GM12891 (cell line): ENCODE results near the gene ADIPOR2.

ENCODE experiments used
- DNase-seq: peaks from one replicate; pipeline ENCODE4 v3.0.0; 2011; ENCODE audit warnings: low spot score; ENCODE audit not compliant: insufficient read length
- FAIRE-seq: peaks from 2 replicates; lab custom pipeline; 2011; peaks lifted over from hg19 to GRCh38; lab: Jason Lieb, UNC
- PAX5 ChIP-seq: IDR thresholded peaks from 2 replicates; pipeline ENCODE4 v1.6.1; 2011; ENCODE audit warnings: low read length, moderate library complexity, mild to moderate bottlenecking; ENCODE audit not compliant: insufficient read depth, severe bottlenecking
- POLR2A ChIP-seq: IDR thresholded peaks from 2 replicates; pipeline ENCODE4 v1.6.1; 2011; ENCODE audit warnings: low read depth, low read length, control low read depth
- POLR2AphosphoS5 ChIP-seq: IDR thresholded peaks from 2 replicates; pipeline ENCODE4 v1.6.1; 2011; ENCODE audit warnings: low read depth, low read length, control low read depth
- POU2F2 ChIP-seq: IDR thresholded peaks from 2 replicates; pipeline ENCODE4 v1.6.1; 2011; ENCODE audit warnings: low read depth, mild to moderate bottlenecking, control low read depth, low read length, moderate library complexity
- SPI1 ChIP-seq: IDR thresholded peaks from 2 replicates; pipeline ENCODE4 v1.6.1; 2011; ENCODE audit warnings: low read depth, low read length, control low read depth
- TAF1 ChIP-seq: IDR thresholded peaks from 2 replicates; pipeline ENCODE4 v1.6.1; 2011; ENCODE audit warnings: low read depth, low read length, control low read depth

Gene ADIPOR2

DNA sequence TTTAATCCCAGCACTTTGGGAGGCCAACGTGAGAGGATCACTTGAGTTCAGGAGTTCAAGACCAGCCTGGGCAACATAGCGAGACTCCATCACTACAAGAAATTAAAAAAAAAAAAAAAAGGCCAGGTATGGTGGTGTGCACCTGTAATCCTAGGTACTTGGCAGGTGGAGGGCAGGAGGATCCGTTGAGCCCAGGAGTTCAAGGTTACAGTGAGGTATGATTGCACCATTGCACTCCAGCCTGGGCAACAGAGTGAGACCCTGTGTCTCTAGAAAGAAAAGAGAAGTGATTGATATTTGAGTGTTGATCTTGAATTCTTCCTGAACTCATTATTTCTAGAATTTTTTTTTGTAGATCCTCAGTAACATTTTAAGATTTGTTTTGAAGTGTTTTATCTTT lies 59.4 kb downstream of the ADIPOR2 start:
- DNase-seq, result no peak
- FAIRE-seq, result no peak
- no peak for TF ChIP-seq SPI1
- TF ChIP-seq POU2F2, result no peak
- TF ChIP-seq POLR2AphosphoS5, result no peak
- TF ChIP-seq PAX5, result no peak

DNA sequence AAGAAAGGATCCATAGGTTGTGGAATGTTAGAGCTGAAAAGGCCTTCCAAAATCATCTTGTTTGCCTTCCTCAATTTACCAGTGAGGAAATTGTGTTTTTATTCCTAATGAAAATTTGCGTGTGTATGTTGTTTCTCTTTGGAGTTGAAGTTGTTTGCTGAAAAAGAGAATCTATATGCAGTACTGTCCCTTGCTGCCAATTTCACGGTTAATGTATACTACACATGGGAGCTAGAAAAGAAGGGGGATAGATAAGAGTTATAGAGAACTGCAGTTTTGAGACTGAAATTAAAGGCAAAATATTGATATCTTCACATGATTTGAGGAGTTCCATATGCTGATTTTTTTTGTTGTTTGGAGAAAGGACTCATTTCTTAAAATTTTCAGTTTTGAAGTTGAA lies 67.5 kb downstream of the ADIPOR2 start:
- FAIRE-seq (no peak), DNase-seq (no peak)
- TF ChIP-seq POLR2AphosphoS5, result no peak
- TF ChIP-seq PAX5, result no peak
- TF ChIP-seq SPI1, result no peak
- TF ChIP-seq POLR2A, result no peak
- no peak for TF ChIP-seq POU2F2
- TF ChIP-seq TAF1, result no peak

GRCh38 chr12:1758887-1759286 lies 68.0 kb downstream of the ADIPOR2 start:
- DNase-seq (no peak), FAIRE-seq (no peak)
- no peak for TF ChIP-seq POLR2A
- no peak for TF ChIP-seq POLR2AphosphoS5
- TF ChIP-seq SPI1, result no peak
- no peak for TF ChIP-seq TAF1
- TF ChIP-seq PAX5, result no peak
- no peak for TF ChIP-seq POU2F2

DNA sequence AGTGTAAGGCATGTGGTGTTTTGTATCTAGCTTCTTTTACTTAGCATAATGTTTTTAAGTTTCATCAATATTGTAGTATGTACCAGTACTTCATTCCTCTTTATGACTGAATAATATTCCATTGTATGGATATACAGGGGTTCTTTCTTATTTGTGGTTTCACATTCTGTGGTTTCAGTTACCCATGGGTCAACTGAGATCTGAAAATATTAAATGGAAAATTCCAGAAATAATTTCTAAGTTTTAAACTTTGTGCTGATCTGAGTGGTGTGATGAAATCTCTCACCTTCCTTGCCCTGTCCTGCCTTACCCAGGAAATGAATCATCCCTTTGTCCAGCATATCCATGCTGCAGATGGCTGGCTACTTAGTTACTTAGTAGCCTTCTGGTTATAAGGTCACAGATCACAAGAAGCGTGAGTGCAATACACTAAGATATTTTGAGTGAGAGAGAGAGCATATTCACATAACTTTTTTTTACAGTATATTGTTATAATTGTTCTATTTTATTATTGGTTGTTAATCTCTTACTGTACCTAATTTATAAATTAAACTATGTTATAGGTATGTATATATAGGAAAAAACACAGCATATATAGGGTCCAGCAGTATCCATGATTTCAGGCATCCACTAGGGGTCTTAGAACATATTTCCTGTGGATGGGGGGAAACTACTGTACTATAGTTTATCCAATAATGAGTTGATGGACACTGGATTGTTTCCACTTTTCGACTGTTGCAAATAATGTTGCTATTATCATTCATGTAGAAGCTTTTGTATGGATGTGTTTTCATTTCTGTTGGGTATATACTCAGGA lies 69.9 kb downstream of the ADIPOR2 start:
- TF ChIP-seq TAF1, result no peak
- TF ChIP-seq POLR2AphosphoS5, result no peak
- no peak for TF ChIP-seq SPI1
- TF ChIP-seq PAX5, result no peak
- no peak for TF ChIP-seq POLR2A
- no peak for TF ChIP-seq POU2F2
- DNase-seq, result no peak
- no peak for FAIRE-seq

DNA sequence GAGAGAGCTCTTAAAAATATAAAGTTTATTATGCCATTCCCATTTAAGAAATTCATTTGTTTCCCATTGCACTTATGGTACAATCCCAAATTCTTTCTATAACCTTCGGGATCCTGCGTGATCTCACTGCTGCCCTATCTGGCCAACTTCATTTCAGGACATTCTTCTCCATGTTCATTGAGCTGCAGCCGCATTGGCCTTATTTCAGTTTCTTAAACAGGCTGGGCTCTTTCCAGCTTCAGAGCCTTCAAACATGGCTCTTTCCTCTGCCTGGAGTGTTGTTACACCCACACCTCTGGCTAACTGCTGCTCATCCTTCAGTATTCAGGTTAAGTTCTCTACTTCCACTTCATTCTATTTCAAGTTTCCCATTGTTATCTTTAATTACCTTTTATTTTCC lies 71.0 kb downstream of the ADIPOR2 start:
- TF ChIP-seq SPI1 (no peak), POU2F2 (no peak), PAX5 (no peak), POLR2A (no peak), POLR2AphosphoS5 (no peak), TAF1 (no peak)
- DNase-seq (no peak), FAIRE-seq (no peak)

DNA sequence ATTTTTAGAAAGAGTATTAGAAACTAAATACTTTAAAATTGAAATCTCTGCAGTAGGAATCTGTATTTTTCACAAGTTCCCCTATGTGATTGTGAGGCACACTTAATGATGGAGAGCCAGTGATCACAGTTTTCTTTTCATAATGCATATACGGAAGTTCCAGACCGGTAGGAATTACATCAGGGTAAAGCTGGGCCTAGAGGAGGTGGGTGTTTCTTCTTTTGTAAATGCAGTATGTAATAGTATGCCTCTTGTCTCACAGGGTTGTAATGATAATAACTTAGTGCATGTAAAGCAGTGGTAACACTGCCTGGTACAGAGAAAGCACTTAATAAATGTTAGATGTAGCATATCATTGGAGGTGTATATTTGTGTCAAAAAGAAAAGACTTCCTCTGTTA lies 72.3 kb downstream of the ADIPOR2 start:
- DNase-seq (no peak), FAIRE-seq (no peak)
- TF ChIP-seq POLR2AphosphoS5, result no peak
- no peak for TF ChIP-seq POU2F2
- TF ChIP-seq POLR2A, result no peak
- TF ChIP-seq PAX5, result no peak
- no peak for TF ChIP-seq SPI1
- no peak for TF ChIP-seq TAF1

DNA sequence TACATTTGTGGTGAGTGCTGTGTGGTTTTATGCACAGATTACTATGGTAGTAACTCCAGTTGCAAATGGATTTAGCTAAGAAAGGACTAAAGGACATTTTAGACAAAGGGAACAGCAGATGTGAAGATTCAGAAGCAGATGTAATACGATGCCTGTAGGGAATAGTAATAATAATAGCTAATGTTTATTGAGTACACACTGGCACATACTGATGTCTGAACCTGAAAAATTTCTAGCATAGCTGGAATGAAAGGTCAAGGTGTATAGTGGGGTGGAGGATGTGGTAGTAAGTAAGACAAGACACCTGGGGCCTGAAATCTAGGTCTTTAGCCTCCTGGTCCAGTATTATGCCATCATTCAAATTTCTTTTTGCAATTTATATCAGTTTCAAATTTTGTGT lies 75.2 kb downstream of the ADIPOR2 start:
- DNase-seq (no peak), FAIRE-seq (peak; percentile 57)
- TF ChIP-seq TAF1 (no peak), POU2F2 (no peak), PAX5 (no peak), SPI1 (no peak), POLR2AphosphoS5 (no peak), POLR2A (no peak)

- FAIRE-seq (no peak), DNase-seq (no peak)
- TF ChIP-seq PAX5 (no peak), POLR2AphosphoS5 (no peak), POLR2A (no peak), POU2F2 (no peak)
Observed at GRCh38 chr12:1767407-1768090, 76.7 kb downstream of the ADIPOR2 start.

GRCh38 chr12:1768615-1769014 lies 77.7 kb downstream of the ADIPOR2 start:
- DNase-seq (no peak), FAIRE-seq (no peak)
- no peak for TF ChIP-seq SPI1
- no peak for TF ChIP-seq POLR2A
- no peak for TF ChIP-seq POLR2AphosphoS5
- TF ChIP-seq POU2F2, result no peak
- TF ChIP-seq PAX5, result no peak
- TF ChIP-seq TAF1, result no peak
